WTC11 (cell line): ENCODE results near the gene CSNK1A1. TPM values are rescaled to one million over a fixed set of nuclear protein-coding genes. Genes with fewer than 3 reads are reported as not detected.

Source experiments
- ATAC-seq: fragments of 200-7000 bp; cut with Tn5 transposase; 2 replicates; pipeline ENCODE4 v1.10.0; 2021; ENCODE audit warnings: mild to moderate bottlenecking, moderate library complexity
- CTCF ChIA-PET: fragments of 300-600 bp; sonication (Branson Sonifier 250); formaldehyde crosslinking; loops from one replicate; lab custom pipeline; 2021; ENCODE audit warnings: antibody characterized with exemption; lab: Charles Lee
- POLR2A ChIA-PET: fragments of 350-600 bp; sonication (Branson Sonifier 250); formaldehyde crosslinking; loops from one replicate; lab custom pipeline; 2021; ENCODE audit warnings: antibody characterized with exemption; lab: Charles Lee
- DNase-seq: peaks from one replicate; pipeline ENCODE4 v3.0.0; 2021; ENCODE audit warnings: low spot score
- H3K27ac Mint-ChIP-seq: 2 replicates; pipeline ENCODE4 v1.8.0; 2021; ENCODE audit warnings: mixed read lengths
- H3K27me3 Mint-ChIP-seq: 2 replicates; pipeline ENCODE4 v1.8.0; 2021; ENCODE audit warnings: low read depth, mild to moderate bottlenecking, moderate library complexity, mixed read lengths
- H3K36me3 Mint-ChIP-seq: 2 replicates; pipeline ENCODE4 v1.8.0; 2021; ENCODE audit warnings: mixed read lengths
- H3K4me1 Mint-ChIP-seq: 2 replicates; pipeline ENCODE4 v1.8.0; 2022; ENCODE audit warnings: mixed read lengths
- H3K4me3 Mint-ChIP-seq: 2 replicates; pipeline ENCODE4 v1.8.0; 2021; ENCODE audit warnings: mild to moderate bottlenecking, moderate library complexity, mixed read lengths
- H3K9me3 Mint-ChIP-seq: 2 replicates; pipeline ENCODE4 v1.8.0; 2021; ENCODE audit warnings: mixed read lengths
- CBFB ChIP-seq: sonication (generic); formaldehyde crosslinking; IDR thresholded peaks from 2 replicates; pipeline ENCODE4 v1.8.1; 2022; ENCODE audit warnings: mild to moderate bottlenecking, low read depth, missing genetic modification reagents
- CREB1 ChIP-seq: sonication (generic); formaldehyde crosslinking; IDR thresholded peaks from 2 replicates; pipeline ENCODE4 v1.8.0; 2023; ENCODE audit warnings: mild to moderate bottlenecking, missing genetic modification reagents
- EMX1 ChIP-seq: fragments of 250-450 bp; sonication (Bioruptor Pico); IDR thresholded peaks from 2 replicates; pipeline ENCODE4 v1.8.0; 2021; ENCODE audit warnings: mild to moderate bottlenecking
- FOXK1 ChIP-seq: sonication (generic); formaldehyde crosslinking; IDR thresholded peaks from 2 replicates; pipeline ENCODE4 v1.8.0; 2022; ENCODE audit warnings: mild to moderate bottlenecking, moderate library complexity, missing genetic modification reagents
- IRF2 ChIP-seq: sonication (generic); formaldehyde crosslinking; IDR thresholded peaks from 2 replicates; pipeline ENCODE4 v1.8.0; 2022; ENCODE audit warnings: low read depth, missing genetic modification reagents, borderline replicate concordance
- JAZF1 ChIP-seq: fragments of 250-450 bp; sonication (Bioruptor Pico); IDR thresholded peaks from 2 replicates; pipeline ENCODE4 v1.9.0; 2021; ENCODE audit warnings: moderate library complexity, mild to moderate bottlenecking, inconsistent platforms
- KAT7 ChIP-seq: sonication (generic); formaldehyde crosslinking; IDR thresholded peaks from 2 replicates; pipeline ENCODE4 v1.8.1; 2023; ENCODE audit warnings: missing genetic modification reagents, mild to moderate bottlenecking, borderline replicate concordance
- NR2C2 ChIP-seq: sonication (generic); formaldehyde crosslinking; IDR thresholded peaks from 2 replicates; pipeline ENCODE4 v1.8.0; 2022; ENCODE audit warnings: mild to moderate bottlenecking, missing genetic modification reagents
- RELA ChIP-seq: sonication (generic); formaldehyde crosslinking; IDR thresholded peaks from 2 replicates; pipeline ENCODE4 v1.8.1; 2022; ENCODE audit warnings: missing genetic modification reagents, mild to moderate bottlenecking, borderline replicate concordance
- SMAD3 ChIP-seq: sonication (generic); formaldehyde crosslinking; IDR thresholded peaks from 2 replicates; pipeline ENCODE4 v1.8.0; 2022; ENCODE audit warnings: missing genetic modification reagents, mild to moderate bottlenecking, borderline replicate concordance
- SMAD4 ChIP-seq: sonication (generic); formaldehyde crosslinking; IDR thresholded peaks from 2 replicates; pipeline ENCODE4 v1.8.0; 2022; ENCODE audit warnings: mild to moderate bottlenecking, missing genetic modification reagents
- ZNF232 ChIP-seq: sonication (generic); formaldehyde crosslinking; IDR thresholded peaks from 2 replicates; pipeline ENCODE4 v1.8.0; 2022; ENCODE audit warnings: mild to moderate bottlenecking, missing genetic modification reagents
- total RNA-seq: library from RNA; stranded (reverse); gene quantifications from 3 replicates; pipeline ENCODE4 v1.2.3, GENCODE V29; 2021
- TF ChIP-seq, protein P1 (sequence below): fragments of 250-450 bp; sonication (Bioruptor Pico); IDR thresholded peaks from 2 replicates; pipeline ENCODE4 v1.9.0; 2021; ENCODE audit warnings: mild to moderate bottlenecking, borderline replicate concordance
- TF ChIP-seq, protein P2 (sequence below): sonication (generic); formaldehyde crosslinking; IDR thresholded peaks from 2 replicates; pipeline ENCODE4 v1.8.0; 2023; ENCODE audit warnings: mild to moderate bottlenecking, missing genetic modification reagents
- TF ChIP-seq, protein P3 (sequence below): sonication (generic); formaldehyde crosslinking; IDR thresholded peaks from 2 replicates; pipeline ENCODE4 v1.8.1; 2023; ENCODE audit warnings: mild to moderate bottlenecking, moderate library complexity, missing genetic modification reagents
- TF ChIP-seq, protein P4 (sequence below): sonication (generic); formaldehyde crosslinking; IDR thresholded peaks from 2 replicates; pipeline ENCODE4 v1.8.1; 2023; ENCODE audit warnings: mild to moderate bottlenecking, missing genetic modification reagents, borderline replicate concordance
- TF ChIP-seq, protein P5 (sequence below): fragments of 250-450 bp; sonication (Bioruptor Pico); conservative IDR thresholded peaks from 2 replicates; pipeline ENCODE4 v1.9.0; 2021; ENCODE audit warnings: mild to moderate bottlenecking
- TF ChIP-seq, protein P6 (sequence below): sonication (generic); formaldehyde crosslinking; IDR thresholded peaks from 2 replicates; pipeline ENCODE4 v1.8.0; 2022; ENCODE audit warnings: mild to moderate bottlenecking, missing genetic modification reagents
- TF ChIP-seq, protein P7 (sequence below): sonication (generic); formaldehyde crosslinking; IDR thresholded peaks from 2 replicates; pipeline ENCODE4 v1.8.0; 2023; ENCODE audit warnings: missing genetic modification reagents

CSNK1A1 gene
- total RNA-seq, 1 experiment from 2014 or later, result 276 TPM

DNA sequence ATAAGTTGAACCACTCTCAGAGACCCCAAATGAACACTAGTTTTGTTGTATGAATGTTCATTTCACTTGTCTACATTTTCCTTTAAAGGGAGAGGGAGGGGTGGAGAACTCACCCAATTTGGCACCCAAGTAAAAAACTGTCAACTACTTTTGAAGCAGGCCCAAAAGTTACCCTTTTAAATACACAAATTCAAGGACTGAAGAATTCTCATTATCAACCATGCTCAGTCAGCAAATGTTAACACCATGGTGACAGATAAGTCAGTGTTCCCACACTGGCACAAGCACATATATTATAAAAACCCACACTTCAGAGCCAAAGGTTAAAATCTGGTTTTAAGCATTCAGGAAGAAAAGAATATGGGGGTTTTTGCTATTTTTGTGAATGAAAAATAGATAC lies 31.6 kb downstream of the CSNK1A1 start:
- Mint-ChIP-seq H3K27ac (peak overlapping the region; percentile 41; the same call in 1 of the 2 replicates), H3K36me3 (peaks cover 24% of the 10 kb centered on the region), H3K4me1 (peaks cover 67% of the 10 kb centered on the region), H3K9me3 (no peaks in the 10 kb centered on the region), H3K27me3 (no peaks in the 10 kb centered on the region), H3K4me3 (peak overlapping the region; percentile 17)
- DNase-seq (no peak), ATAC-seq (no peak)
- ChIA-PET POLR2A (interaction anchor here (0.7 to 1.8 kb wide), 2 partner anchors 25 to 32 kb away, joined by 3 to 8 read pairs; partner anchors contain the start of gene CSNK1A1), CTCF (interaction anchor here (0.6 to 1.5 kb wide), 6 partner anchors 32 to 138 kb away, joined by 3 to 6 read pairs (median 3); partner anchors contain the start of gene CSNK1A1)
- TF ChIP-seq ZNF232 (CRISPR knock-in tag) (no peak), JAZF1 (CRISPR knock-in tag) (no peak), FOXK1 (CRISPR knock-in tag) (no peak), SMAD4 (no peak), NR2C2 (CRISPR knock-in tag) (no peak)
- TF ChIP-seq, protein P1, sequence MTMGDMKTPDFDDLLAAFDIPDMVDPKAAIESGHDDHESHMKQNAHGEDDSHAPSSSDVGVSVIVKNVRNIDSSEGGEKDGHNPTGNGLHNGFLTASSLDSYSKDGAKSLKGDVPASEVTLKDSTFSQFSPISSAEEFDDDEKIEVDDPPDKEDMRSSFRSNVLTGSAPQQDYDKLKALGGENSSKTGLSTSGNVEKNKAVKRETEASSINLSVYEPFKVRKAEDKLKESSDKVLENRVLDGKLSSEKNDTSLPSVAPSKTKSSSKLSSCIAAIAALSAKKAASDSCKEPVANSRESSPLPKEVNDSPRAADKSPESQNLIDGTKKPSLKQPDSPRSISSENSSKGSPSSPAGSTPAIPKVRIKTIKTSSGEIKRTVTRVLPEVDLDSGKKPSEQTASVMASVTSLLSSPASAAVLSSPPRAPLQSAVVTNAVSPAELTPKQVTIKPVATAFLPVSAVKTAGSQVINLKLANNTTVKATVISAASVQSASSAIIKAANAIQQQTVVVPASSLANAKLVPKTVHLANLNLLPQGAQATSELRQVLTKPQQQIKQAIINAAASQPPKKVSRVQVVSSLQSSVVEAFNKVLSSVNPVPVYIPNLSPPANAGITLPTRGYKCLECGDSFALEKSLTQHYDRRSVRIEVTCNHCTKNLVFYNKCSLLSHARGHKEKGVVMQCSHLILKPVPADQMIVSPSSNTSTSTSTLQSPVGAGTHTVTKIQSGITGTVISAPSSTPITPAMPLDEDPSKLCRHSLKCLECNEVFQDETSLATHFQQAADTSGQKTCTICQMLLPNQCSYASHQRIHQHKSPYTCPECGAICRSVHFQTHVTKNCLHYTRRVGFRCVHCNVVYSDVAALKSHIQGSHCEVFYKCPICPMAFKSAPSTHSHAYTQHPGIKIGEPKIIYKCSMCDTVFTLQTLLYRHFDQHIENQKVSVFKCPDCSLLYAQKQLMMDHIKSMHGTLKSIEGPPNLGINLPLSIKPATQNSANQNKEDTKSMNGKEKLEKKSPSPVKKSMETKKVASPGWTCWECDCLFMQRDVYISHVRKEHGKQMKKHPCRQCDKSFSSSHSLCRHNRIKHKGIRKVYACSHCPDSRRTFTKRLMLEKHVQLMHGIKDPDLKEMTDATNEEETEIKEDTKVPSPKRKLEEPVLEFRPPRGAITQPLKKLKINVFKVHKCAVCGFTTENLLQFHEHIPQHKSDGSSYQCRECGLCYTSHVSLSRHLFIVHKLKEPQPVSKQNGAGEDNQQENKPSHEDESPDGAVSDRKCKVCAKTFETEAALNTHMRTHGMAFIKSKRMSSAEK, result no peak
- TF ChIP-seq, protein P2, sequence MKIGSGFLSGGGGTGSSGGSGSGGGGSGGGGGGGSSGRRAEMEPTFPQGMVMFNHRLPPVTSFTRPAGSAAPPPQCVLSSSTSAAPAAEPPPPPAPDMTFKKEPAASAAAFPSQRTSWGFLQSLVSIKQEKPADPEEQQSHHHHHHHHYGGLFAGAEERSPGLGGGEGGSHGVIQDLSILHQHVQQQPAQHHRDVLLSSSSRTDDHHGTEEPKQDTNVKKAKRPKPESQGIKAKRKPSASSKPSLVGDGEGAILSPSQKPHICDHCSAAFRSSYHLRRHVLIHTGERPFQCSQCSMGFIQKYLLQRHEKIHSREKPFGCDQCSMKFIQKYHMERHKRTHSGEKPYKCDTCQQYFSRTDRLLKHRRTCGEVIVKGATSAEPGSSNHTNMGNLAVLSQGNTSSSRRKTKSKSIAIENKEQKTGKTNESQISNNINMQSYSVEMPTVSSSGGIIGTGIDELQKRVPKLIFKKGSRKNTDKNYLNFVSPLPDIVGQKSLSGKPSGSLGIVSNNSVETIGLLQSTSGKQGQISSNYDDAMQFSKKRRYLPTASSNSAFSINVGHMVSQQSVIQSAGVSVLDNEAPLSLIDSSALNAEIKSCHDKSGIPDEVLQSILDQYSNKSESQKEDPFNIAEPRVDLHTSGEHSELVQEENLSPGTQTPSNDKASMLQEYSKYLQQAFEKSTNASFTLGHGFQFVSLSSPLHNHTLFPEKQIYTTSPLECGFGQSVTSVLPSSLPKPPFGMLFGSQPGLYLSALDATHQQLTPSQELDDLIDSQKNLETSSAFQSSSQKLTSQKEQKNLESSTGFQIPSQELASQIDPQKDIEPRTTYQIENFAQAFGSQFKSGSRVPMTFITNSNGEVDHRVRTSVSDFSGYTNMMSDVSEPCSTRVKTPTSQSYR (CRISPR knock-in tag), result no peak
- TF ChIP-seq, protein P3, sequence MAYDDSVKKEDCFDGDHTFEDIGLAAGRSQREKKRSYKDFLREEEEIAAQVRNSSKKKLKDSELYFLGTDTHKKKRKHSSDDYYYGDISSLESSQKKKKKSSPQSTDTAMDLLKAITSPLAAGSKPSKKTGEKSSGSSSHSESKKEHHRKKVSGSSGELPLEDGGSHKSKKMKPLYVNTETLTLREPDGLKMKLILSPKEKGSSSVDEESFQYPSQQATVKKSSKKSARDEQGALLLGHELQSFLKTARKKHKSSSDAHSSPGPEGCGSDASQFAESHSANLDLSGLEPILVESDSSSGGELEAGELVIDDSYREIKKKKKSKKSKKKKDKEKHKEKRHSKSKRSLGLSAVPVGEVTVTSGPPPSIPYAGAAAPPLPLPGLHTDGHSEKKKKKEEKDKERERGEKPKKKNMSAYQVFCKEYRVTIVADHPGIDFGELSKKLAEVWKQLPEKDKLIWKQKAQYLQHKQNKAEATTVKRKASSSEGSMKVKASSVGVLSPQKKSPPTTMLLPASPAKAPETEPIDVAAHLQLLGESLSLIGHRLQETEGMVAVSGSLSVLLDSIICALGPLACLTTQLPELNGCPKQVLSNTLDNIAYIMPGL (CRISPR knock-in tag), result no peak

DNA sequence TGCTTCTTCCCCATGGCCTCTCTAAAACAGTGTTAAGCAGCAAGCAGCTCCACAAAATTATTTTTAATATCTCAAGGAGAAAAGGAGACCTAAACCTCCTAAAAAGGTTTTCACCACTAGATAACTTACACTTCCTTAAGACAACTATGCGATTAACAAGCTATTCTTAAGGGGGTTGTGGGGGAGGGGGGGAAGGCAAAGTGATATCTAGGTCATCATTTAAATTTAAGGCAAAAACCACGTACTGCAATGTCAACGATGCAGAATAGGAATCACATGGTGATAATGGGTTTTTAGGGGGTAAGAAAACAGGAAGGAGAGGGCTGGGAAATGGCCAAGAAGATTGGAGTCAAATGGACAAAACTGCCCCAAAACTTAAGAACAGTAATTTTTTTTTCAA lies 32.6 kb downstream of the CSNK1A1 start:
- Mint-ChIP-seq H3K4me1 (peaks cover 67% of the 10 kb centered on the region), H3K27ac (peak overlapping the region; percentile 95), H3K36me3 (peaks cover 14% of the 10 kb centered on the region), H3K4me3 (peak overlapping the region; percentile 47), H3K27me3 (no peaks in the 10 kb centered on the region), H3K9me3 (no peaks in the 10 kb centered on the region)
- ChIA-PET POLR2A (interaction anchor here (0.6 to 1.8 kb wide), 4 partner anchors 21 to 844 kb away, joined by 3 to 8 read pairs (median 6); partner anchors contain the start of gene CSNK1A1), CTCF (interaction anchor here (0.6 to 1.5 kb wide), 9 partner anchors 33 to 204 kb away, joined by 3 to 6 read pairs (median 3); partner anchors contain the start of gene CSNK1A1)
- ATAC-seq (no peak), DNase-seq (no peak)
- TF ChIP-seq SMAD3 (CRISPR knock-in tag) (no peak), IRF2 (CRISPR knock-in tag) (no peak), EMX1 (CRISPR knock-in tag) (no peak), CREB1 (CRISPR knock-in tag) (no peak), CBFB (CRISPR knock-in tag) (no peak), RELA (CRISPR knock-in tag) (no peak), KAT7 (no peak)
- TF ChIP-seq, protein P4, sequence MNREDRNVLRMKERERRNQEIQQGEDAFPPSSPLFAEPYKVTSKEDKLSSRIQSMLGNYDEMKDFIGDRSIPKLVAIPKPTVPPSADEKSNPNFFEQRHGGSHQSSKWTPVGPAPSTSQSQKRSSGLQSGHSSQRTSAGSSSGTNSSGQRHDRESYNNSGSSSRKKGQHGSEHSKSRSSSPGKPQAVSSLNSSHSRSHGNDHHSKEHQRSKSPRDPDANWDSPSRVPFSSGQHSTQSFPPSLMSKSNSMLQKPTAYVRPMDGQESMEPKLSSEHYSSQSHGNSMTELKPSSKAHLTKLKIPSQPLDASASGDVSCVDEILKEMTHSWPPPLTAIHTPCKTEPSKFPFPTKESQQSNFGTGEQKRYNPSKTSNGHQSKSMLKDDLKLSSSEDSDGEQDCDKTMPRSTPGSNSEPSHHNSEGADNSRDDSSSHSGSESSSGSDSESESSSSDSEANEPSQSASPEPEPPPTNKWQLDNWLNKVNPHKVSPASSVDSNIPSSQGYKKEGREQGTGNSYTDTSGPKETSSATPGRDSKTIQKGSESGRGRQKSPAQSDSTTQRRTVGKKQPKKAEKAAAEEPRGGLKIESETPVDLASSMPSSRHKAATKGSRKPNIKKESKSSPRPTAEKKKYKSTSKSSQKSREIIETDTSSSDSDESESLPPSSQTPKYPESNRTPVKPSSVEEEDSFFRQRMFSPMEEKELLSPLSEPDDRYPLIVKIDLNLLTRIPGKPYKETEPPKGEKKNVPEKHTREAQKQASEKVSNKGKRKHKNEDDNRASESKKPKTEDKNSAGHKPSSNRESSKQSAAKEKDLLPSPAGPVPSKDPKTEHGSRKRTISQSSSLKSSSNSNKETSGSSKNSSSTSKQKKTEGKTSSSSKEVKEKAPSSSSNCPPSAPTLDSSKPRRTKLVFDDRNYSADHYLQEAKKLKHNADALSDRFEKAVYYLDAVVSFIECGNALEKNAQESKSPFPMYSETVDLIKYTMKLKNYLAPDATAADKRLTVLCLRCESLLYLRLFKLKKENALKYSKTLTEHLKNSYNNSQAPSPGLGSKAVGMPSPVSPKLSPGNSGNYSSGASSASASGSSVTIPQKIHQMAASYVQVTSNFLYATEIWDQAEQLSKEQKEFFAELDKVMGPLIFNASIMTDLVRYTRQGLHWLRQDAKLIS (CRISPR knock-in tag), result no peak
- TF ChIP-seq, protein P5, sequence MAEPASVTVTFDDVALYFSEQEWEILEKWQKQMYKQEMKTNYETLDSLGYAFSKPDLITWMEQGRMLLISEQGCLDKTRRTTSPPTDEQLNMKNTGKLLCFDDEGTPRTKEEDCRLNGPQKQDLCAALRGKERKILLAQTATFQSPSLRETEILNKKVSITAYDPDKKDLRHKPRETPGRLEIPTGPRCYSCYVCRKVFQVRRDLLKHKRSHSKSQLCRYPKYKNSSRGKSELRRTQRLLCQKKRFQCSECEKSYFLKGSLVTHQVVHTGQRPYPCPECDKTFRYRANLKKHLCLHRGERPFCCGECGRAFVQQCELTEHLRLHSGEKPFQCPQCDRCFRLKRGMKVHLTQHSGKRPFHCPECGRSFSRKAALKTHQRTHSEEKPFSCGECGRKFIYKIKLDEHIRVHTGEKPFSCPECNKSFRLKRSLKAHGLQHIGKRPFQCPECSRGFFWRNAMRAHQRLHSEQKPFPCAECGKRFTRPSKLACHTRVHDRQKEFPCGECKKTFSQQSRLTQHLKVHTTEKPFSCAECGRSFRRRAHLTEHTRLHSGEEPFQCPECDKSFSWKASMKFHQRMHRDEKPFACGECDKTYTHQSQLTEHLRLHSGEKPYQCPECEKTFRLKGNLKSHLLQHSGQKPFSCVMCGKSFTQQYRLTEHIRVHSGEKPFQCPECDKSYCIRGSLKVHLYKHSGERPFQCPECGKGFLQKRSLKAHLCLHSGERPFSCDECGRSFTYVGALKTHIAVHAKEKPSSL (CRISPR knock-in tag), result no peak
- TF ChIP-seq, protein P6, sequence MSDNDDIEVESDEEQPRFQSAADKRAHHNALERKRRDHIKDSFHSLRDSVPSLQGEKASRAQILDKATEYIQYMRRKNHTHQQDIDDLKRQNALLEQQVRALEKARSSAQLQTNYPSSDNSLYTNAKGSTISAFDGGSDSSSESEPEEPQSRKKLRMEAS (CRISPR knock-in tag), result no peak
- TF ChIP-seq, protein P7, sequence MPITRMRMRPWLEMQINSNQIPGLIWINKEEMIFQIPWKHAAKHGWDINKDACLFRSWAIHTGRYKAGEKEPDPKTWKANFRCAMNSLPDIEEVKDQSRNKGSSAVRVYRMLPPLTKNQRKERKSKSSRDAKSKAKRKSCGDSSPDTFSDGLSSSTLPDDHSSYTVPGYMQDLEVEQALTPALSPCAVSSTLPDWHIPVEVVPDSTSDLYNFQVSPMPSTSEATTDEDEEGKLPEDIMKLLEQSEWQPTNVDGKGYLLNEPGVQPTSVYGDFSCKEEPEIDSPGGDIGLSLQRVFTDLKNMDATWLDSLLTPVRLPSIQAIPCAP (CRISPR knock-in tag), result no peak
